ENCODE measurements around the gene ILF2.

- TF ChIP-seq CTCF (IDR thresholded peaks at IDR 0.05 in 4 of 5, conservative IDR thresholded peaks at IDR 0.05 in 1 of 5) = no peak
- no peak for TF ChIP-seq POLR2A (IDR thresholded peaks at IDR 0.05)
These were observed 46.5 kb upstream of the ILF2 start for GRCh38 chr1:153717330-153717729.
